H1 (cell line): ENCODE results near the gene SAFB. TPM values are rescaled to one million over a fixed set of nuclear protein-coding genes. Genes with fewer than 3 reads are reported as not detected.

Experiments
- CTCF ChIA-PET: fragments of 300-600 bp; sonication (Branson Sonifier 250); formaldehyde crosslinking; loops from one replicate; lab custom pipeline; 2021; ENCODE audit not compliant: partially characterized antibody; lab: Charles Lee
- POLR2A ChIA-PET: fragments of 300-600 bp; sonication (Branson Sonifier 250); formaldehyde crosslinking; loops from one replicate; lab custom pipeline; 2021; ENCODE audit warnings: inconsistent platforms; ENCODE audit not compliant: partially characterized antibody; lab: Charles Lee
- DNase-seq, 2 experiments: peaks; one replicate each; pipeline versions ENCODE4 v3.0.0 to v3.0.0-alpha.2; 2010 to 2022; ENCODE audit warnings: low spot score in 2 of 2, low read depth in 1 of 2, mixed read lengths in 1 of 2
- FAIRE-seq: peaks from 2 replicates; lab custom pipeline; 2011; peaks lifted over from hg19 to GRCh38; lab: Jason Lieb, UNC
- H2AFZ ChIP-seq: 2 replicates; pipeline ENCODE4 v1.8.1; 2012; ENCODE audit warnings: low read length, inconsistent platforms
- H2AK5ac ChIP-seq: 2 replicates; pipeline ENCODE4 v1.6.1; 2013; ENCODE audit warnings: low read depth, low read length
- H2BK120ac ChIP-seq: replicated peaks from 2 replicates; pipeline ENCODE3; 2013; ENCODE audit warnings: low read depth, low read length, inconsistent platforms
- H2BK12ac ChIP-seq: 2 replicates; pipeline ENCODE4 v1.6.1; 2013; ENCODE audit warnings: low read depth, low read length
- H2BK15ac ChIP-seq: 2 replicates; pipeline ENCODE4 v1.6.1; 2013; ENCODE audit warnings: low read length
- H2BK20ac ChIP-seq: 2 replicates; pipeline ENCODE4 v1.6.1; 2013; ENCODE audit warnings: low read length
- H2BK5ac ChIP-seq: 2 replicates; pipeline ENCODE4 v1.6.1; 2013; ENCODE audit warnings: low read depth, low read length
- H3K14ac ChIP-seq: 2 replicates; pipeline ENCODE4 v1.6.1; 2013; ENCODE audit warnings: inconsistent platforms; ENCODE audit not compliant: insufficient read length
- H3K18ac ChIP-seq: 2 replicates; pipeline ENCODE4 v1.6.1; 2013; ENCODE audit warnings: low read length; ENCODE audit errors: extremely low read depth
- H3K23ac ChIP-seq: 2 replicates; pipeline ENCODE4 v1.6.1; 2013; ENCODE audit warnings: inconsistent platforms; ENCODE audit not compliant: insufficient read length
- H3K23me2 ChIP-seq: 2 replicates; pipeline ENCODE4 v1.6.1; 2013; ENCODE audit warnings: low read depth, low read length
- H3K27ac ChIP-seq: 2 replicates; pipeline ENCODE4 v1.6.1; 2011; ENCODE audit warnings: low read depth, low read length, inconsistent platforms
- H3K27me3 ChIP-seq, 4 experiments: replicated peaks in 1 of 4; 1 replicate in 1 of 4; 2 replicates in 3 of 4; pipeline versions ENCODE4 v1.6.1 to v1.8.1; 2011 to 2013; ENCODE audit warnings: low read length in 3 of 4, mild to moderate bottlenecking in 3 of 4, inconsistent platforms in 2 of 4, mixed read lengths in 2 of 4, moderate library complexity in 1 of 4; ENCODE audit not compliant: control insufficient read depth in 3 of 4, insufficient read depth in 3 of 4; ENCODE audit errors: extremely low read depth in 1 of 4
- H3K36me3 ChIP-seq, 4 experiments: 2 replicates each; pipeline versions ENCODE4 v1.6.1 to v1.8.1; 2011 to 2013; ENCODE audit warnings: mild to moderate bottlenecking in 4 of 4, low read length in 3 of 4, moderate library complexity in 2 of 4, control low read depth in 1 of 4, inconsistent platforms in 1 of 4; ENCODE audit not compliant: insufficient read depth in 4 of 4, control insufficient read depth in 2 of 4
- H3K4ac ChIP-seq: replicated peaks from 2 replicates; pipeline ENCODE3; 2013; ENCODE audit warnings: low read length, low read depth, mixed read lengths, inconsistent platforms; ENCODE audit not compliant: insufficient read length
- H3K4me1 ChIP-seq, 4 experiments: replicated peaks in 1 of 4; 1 replicate in 1 of 4; 2 replicates in 3 of 4; pipeline versions ENCODE4 v1.6.1 to v1.8.1; 2011 to 2013; ENCODE audit warnings: low read length in 3 of 4, inconsistent platforms in 2 of 4, mixed read lengths in 1 of 4; ENCODE audit not compliant: insufficient read depth in 4 of 4, control insufficient read depth in 3 of 4
- H3K4me2 ChIP-seq, 2 experiments: 2 replicates each; pipeline versions ENCODE4 v1.6.1 to v1.8.1; 2011 to 2013; ENCODE audit warnings: low read depth in 2 of 2, low read length in 2 of 2, control low read depth in 1 of 2, inconsistent platforms in 1 of 2, mild to moderate bottlenecking in 1 of 2; ENCODE audit not compliant: insufficient read depth in 1 of 2
- H3K4me3 ChIP-seq, 4 experiments: fragments of 200-600, 300-600 bp in 1 of 4; sonication (generic), shearing (Covaris generic), sonication (Bioruptor Twin) in 1 of 4; 2 replicates each; pipeline versions ENCODE4 v1.5.1 to v1.8.1; 2011 to 2016; ENCODE audit warnings: low read length in 4 of 4, low read depth in 3 of 4, control low read depth in 2 of 4, inconsistent platforms in 2 of 4, mild to moderate bottlenecking in 2 of 4, mixed read lengths in 1 of 4, moderate library complexity in 1 of 4; ENCODE audit not compliant: insufficient read depth in 2 of 4; ENCODE audit errors: extremely low read depth in 1 of 4
- H3K56ac ChIP-seq: replicated peaks from 2 replicates; pipeline ENCODE3; 2013; ENCODE audit warnings: low read depth, mild to moderate bottlenecking, mixed read lengths, low read length, inconsistent platforms; ENCODE audit not compliant: insufficient read length
- H3K79me1 ChIP-seq: 2 replicates; pipeline ENCODE4 v1.6.1; 2013; ENCODE audit warnings: low read depth, low read length, control low read depth
- H3K79me2 ChIP-seq, 2 experiments: 2 replicates each; pipeline versions ENCODE4 v1.6.1 to v1.8.1; 2012 to 2013; ENCODE audit warnings: low read length in 2 of 2, mild to moderate bottlenecking in 2 of 2, inconsistent platforms in 1 of 2; ENCODE audit not compliant: insufficient read depth in 2 of 2, control insufficient read depth in 1 of 2
- H3K9ac ChIP-seq, 4 experiments: replicated peaks in 1 of 4; 1 replicate in 1 of 4; 2 replicates in 3 of 4; pipeline versions ENCODE4 v1.6.1 to v1.8.1; 2011 to 2013; ENCODE audit warnings: low read depth in 3 of 4, low read length in 3 of 4, control low read depth in 2 of 4, mild to moderate bottlenecking in 2 of 4, moderate library complexity in 2 of 4, inconsistent platforms in 1 of 4; ENCODE audit errors: extremely low read depth in 1 of 4
- H3K9me3 ChIP-seq, 2 experiments: 2 replicates each; pipeline versions ENCODE4 v1.6.1 to v1.8.1; 2012 to 2013; ENCODE audit warnings: mild to moderate bottlenecking in 2 of 2, moderate library complexity in 2 of 2, control low read depth in 1 of 2, inconsistent platforms in 1 of 2, low read depth in 1 of 2, low read length in 1 of 2, mixed read lengths in 1 of 2; ENCODE audit not compliant: insufficient read depth in 2 of 2
- H4K20me1 ChIP-seq, 2 experiments: replicated peaks in 1 of 2; 2 replicates each; pipeline versions ENCODE3 to v1.8.1; 2011 to 2013; ENCODE audit warnings: inconsistent platforms in 2 of 2, low read length in 2 of 2, mild to moderate bottlenecking in 1 of 2; ENCODE audit not compliant: insufficient read depth in 2 of 2, control insufficient read depth in 1 of 2
- H4K5ac ChIP-seq: 2 replicates; pipeline ENCODE4 v1.6.1; 2013; ENCODE audit warnings: low read length, low read depth, mixed read lengths, inconsistent platforms; ENCODE audit not compliant: insufficient read length
- H4K8ac ChIP-seq: 2 replicates; pipeline ENCODE4 v1.8.0; 2013; ENCODE audit warnings: mild to moderate bottlenecking, moderate library complexity, low read length, inconsistent platforms; ENCODE audit not compliant: insufficient read depth; ENCODE audit errors: extremely low read depth
- H4K91ac ChIP-seq: replicated peaks from 2 replicates; pipeline ENCODE3; 2013; ENCODE audit warnings: low read length, mixed read lengths, inconsistent platforms; ENCODE audit not compliant: insufficient read length
- CHD2 ChIP-seq: IDR thresholded peaks from 2 replicates; pipeline ENCODE4 v1.6.1; 2012; ENCODE audit warnings: low read length, improper control_type of control experiment
- E2F6 ChIP-seq: IDR thresholded peaks from 2 replicates; pipeline ENCODE4 v1.6.1; 2012; ENCODE audit warnings: inconsistent platforms
- POLR2A ChIP-seq, 2 experiments: IDR thresholded peaks; 1 replicate in 1 of 2; 2 replicates in 1 of 2; pipeline ENCODE4 v1.6.1; 2011; ENCODE audit warnings: low read depth in 2 of 2, low read length in 2 of 2, mild to moderate bottlenecking in 2 of 2; ENCODE audit errors: control extremely low read depth in 1 of 2
- WGBS, 2 experiments: shearing (Covaris generic) in 1 of 2; methylation state at CpG; one replicate each; pipeline versions ENCODE4 v1.1.6 to v1.1.7; 2013 to 2015; ENCODE audit warnings: low lambda C conversion rate in 2 of 2, mixed read lengths in 2 of 2, inconsistent platforms in 1 of 2, low coverage in 1 of 2, missing lambda C conversion rate in 1 of 2; ENCODE audit not compliant: insufficient replicate concordance in 2 of 2, insufficient coverage in 1 of 2, insufficient read length in 1 of 2; ENCODE audit errors: extremely low coverage in 1 of 2, missing lambda C conversion rate in 1 of 2; 5-methylcytosine and 5-hydroxymethylcytosine counted together
- polyA plus RNA-seq, 7 experiments: library from polyadenylated mRNA; depleted of rRNA in 3 of 7; stranded (reverse) in 5 of 7; unstranded in 2 of 7; fragments of >200 nt in 5 of 7; fragments of 200-250 nt in 2 of 7; gene quantifications; 1 replicate in 5 of 7; 2 replicates in 1 of 7; 4 replicates in 1 of 7; pipeline versions ENCODE4 v1.2.1 to v1.2.3, GENCODE V29; 2011 to 2013; ENCODE audit warnings: missing spikeins in 2 of 7, mixed read lengths in 2 of 7
- total RNA-seq: library from RNA; stranded (reverse); fragmentation: NEBNext Ultra II Directional; extraction: Animal tissue kit (Norgen Biotek cat#: 25700); gene quantifications from 2 replicates; pipeline ENCODE4 v1.2.1, GENCODE V29; 2021

The SAFB gene
- total and polyA plus RNA-seq, 2 of the 8 experiments (the other 6 are each of a cell fraction or from before 2014, with no cell fraction given) = 27.0 to 110 TPM

GRCh38 chr19:5692723-5693194, 69.9 kb downstream of the SAFB start:
- Histone ChIP-seq H3K23me2 (peaks cover 2% of the 10 kb centered on the region; the same call in 1 of the 2 replicates), H2BK20ac (no peak overlapping the region), H3K4me3 (no peak overlapping the region), H4K91ac (no peak overlapping the region), H2BK15ac (no peak overlapping the region), H3K23ac (no peak overlapping the region), H3K9me3 (no peaks in the 10 kb centered on the region), H3K9ac (no peak overlapping the region), H3K56ac (no peak overlapping the region), H3K4me2 (no peak overlapping the region; a peak in 1 of 4 replicates), H3K36me3 (peaks cover 32 to 62% (median 57%) of the 10 kb centered on the region in 4 experiments), H3K79me1 (peaks cover 6% of the 10 kb centered on the region), H2BK12ac (no peak overlapping the region), H2AFZ (no peak overlapping the region), H4K8ac (peak overlapping the region; percentile 9; the same call in 1 of the 2 replicates), H2BK5ac (no peak overlapping the region; the same call in 1 of the 2 replicates), H2AK5ac (no peak overlapping the region), H3K14ac (no peak overlapping the region), H3K18ac (no peak overlapping the region), H2BK120ac (no peak overlapping the region), H3K27me3 (no peaks in the 10 kb centered on the region), H3K79me2 (peaks cover 10 to 39% of the 10 kb centered on the region in 2 experiments), H4K20me1 (peaks cover 43 to 46% of the 10 kb centered on the region in 2 experiments), H4K5ac (no peak overlapping the region), H3K27ac (no peak overlapping the region), H3K4ac (no peak overlapping the region), H3K4me1 (no peaks in the 10 kb centered on the region; a peak in 1 of 7 replicates)
- no peak for DNase-seq
- no peak for FAIRE-seq
- 89% methylated on average over 7 of the region's 7 CpGs; no CpG with 5 or more reads in 1 of the 2 experiments for WGBS, 2 experiments
- TF ChIP-seq E2F6 (no peak), CHD2 (no peak), POLR2A (IDR thresholded peaks at IDR 0.05; ENCODE audit: control extremely low read depth in 1 of 2, low read depth in 2 of 2, low read length in 2 of 2) (peak in 1 of 2 experiments; percentile 55; a peak in 2 of 3 replicates)
- POLR2A ChIA-PET = interaction anchor here (1.0 to 15.6 kb wide), 6 partner anchors 10 to 90 kb away, joined by 3 to 620 read pairs (median 4); partner anchors contain the start of genes CATSPERD, LONP1, SAFB and SAFB2
- CTCF ChIA-PET = no interaction called here
